ENCODE measurements around the gene METTL5. TPM values are rescaled to one million over a fixed set of nuclear protein-coding genes. Genes with fewer than 3 reads are reported as not detected.
A peak's percentile ranks its signal among the peaks of the same experiment; 100 is the strongest.

The METTL5 gene
- total and polyA plus RNA-seq, 9 of the 15 experiments (the other 6 are each of a cell fraction or from before 2014, with no cell fraction given), result 149 to 471 (median 224) TPM

DNA sequence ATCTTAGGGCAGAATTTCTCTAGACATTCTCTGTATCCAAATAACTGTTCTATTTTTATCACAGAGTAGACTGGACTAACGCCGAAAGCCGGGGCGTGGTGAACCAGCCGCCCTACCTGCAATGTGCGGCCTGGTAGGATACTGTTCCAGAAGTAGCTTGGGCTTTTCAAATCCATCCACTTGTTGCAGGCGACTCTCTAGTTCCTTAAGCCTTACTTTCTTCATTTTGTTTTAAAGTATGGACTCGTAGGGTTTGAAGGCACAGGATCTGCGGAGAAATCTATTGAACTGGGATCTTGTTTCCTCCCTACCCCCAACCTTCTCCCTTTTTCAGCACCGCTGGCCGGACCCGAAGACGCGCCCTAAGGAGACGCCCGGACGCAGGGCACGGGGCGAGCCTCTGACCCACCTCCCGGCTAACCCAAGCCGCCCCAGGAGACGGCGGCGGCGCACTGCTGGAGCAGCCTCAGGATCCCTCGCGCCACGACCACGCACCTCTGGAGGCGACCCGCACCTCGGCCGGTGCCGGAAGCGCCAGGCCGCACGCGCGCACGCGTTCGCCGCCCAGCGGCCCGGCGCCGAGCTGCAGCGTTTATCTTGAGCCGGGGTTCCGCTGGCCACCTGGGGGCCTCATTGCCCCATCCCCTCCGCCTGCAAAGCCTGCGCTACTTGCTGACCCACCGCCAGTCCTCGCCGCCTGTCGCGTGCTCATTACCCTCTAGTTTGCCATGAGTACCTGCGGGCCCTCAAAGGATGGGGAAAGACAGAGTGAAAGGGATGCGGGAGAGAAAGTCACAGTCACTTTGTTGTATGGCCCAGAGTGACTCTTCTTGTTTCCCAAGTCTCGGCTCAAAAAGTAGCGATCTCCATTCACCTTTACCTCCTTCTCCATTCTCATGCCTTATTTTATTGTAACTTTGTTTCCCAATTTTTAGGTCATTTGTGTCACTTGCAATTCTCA lies at the start of gene METTL5 (continued):
- TF ChIP-seq, protein P1, sequence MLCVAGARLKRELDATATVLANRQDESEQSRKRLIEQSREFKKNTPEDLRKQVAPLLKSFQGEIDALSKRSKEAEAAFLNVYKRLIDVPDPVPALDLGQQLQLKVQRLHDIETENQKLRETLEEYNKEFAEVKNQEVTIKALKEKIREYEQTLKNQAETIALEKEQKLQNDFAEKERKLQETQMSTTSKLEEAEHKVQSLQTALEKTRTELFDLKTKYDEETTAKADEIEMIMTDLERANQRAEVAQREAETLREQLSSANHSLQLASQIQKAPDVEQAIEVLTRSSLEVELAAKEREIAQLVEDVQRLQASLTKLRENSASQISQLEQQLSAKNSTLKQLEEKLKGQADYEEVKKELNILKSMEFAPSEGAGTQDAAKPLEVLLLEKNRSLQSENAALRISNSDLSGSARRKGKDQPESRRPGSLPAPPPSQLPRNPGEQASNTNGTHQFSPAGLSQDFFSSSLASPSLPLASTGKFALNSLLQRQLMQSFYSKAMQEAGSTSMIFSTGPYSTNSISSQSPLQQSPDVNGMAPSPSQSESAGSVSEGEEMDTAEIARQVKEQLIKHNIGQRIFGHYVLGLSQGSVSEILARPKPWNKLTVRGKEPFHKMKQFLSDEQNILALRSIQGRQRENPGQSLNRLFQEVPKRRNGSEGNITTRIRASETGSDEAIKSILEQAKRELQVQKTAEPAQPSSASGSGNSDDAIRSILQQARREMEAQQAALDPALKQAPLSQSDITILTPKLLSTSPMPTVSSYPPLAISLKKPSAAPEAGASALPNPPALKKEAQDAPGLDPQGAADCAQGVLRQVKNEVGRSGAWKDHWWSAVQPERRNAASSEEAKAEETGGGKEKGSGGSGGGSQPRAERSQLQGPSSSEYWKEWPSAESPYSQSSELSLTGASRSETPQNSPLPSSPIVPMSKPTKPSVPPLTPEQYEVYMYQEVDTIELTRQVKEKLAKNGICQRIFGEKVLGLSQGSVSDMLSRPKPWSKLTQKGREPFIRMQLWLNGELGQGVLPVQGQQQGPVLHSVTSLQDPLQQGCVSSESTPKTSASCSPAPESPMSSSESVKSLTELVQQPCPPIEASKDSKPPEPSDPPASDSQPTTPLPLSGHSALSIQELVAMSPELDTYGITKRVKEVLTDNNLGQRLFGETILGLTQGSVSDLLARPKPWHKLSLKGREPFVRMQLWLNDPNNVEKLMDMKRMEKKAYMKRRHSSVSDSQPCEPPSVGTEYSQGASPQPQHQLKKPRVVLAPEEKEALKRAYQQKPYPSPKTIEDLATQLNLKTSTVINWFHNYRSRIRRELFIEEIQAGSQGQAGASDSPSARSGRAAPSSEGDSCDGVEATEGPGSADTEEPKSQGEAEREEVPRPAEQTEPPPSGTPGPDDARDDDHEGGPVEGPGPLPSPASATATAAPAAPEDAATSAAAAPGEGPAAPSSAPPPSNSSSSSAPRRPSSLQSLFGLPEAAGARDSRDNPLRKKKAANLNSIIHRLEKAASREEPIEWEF (CRISPR knock-in tag; IDR thresholded peaks at IDR 0.05), result 0 out of 2 replicates have a peak, but pooled peaks have one; percentile 53
- TF ChIP-seq ZFP30 (CRISPR knock-in tag; IDR thresholded peaks at IDR 0.05; ENCODE audit: borderline replicate concordance), result no peak
- TF ChIP-seq ASH1L (IDR thresholded peaks at IDR 0.05; ENCODE audit: borderline replicate concordance, low read depth, partially characterized antibody), result no peak
- TF ChIP-seq ZNF311 (CRISPR knock-in tag; IDR thresholded peaks at IDR 0.05), result no peak
- TF ChIP-seq ZNF146 (CRISPR knock-in tag; IDR thresholded peaks at IDR 0.05; ENCODE audit: unreplicated experiment), result no peak
- peak; percentile 81 for TF ChIP-seq SMAD4 (CRISPR knock-in tag; conservative IDR thresholded peaks at IDR 0.05)
- TF ChIP-seq, protein P2, sequence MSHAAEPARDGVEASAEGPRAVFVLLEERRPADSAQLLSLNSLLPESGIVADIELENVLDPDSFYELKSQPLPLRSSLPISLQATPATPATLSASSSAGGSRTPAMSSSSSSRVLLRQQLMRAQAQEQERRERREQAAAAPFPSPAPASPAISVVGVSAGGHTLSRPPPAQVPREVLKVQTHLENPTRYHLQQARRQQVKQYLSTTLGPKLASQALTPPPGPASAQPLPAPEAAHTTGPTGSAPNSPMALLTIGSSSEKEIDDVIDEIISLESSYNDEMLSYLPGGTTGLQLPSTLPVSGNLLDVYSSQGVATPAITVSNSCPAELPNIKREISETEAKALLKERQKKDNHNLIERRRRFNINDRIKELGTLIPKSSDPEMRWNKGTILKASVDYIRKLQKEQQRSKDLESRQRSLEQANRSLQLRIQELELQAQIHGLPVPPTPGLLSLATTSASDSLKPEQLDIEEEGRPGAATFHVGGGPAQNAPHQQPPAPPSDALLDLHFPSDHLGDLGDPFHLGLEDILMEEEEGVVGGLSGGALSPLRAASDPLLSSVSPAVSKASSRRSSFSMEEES (CRISPR knock-in tag; IDR thresholded peaks at IDR 0.05), result no peak
- no peak for TF ChIP-seq CHD4 (IDR thresholded peaks at IDR 0.05; ENCODE audit: insufficient read depth, insufficient replicate concordance, low read depth, low read length, poor library complexity, severe bottlenecking)
- TF ChIP-seq SMAD2 (IDR thresholded peaks at IDR 0.05; ENCODE audit: low read depth, low read length), result no peak
- TF ChIP-seq CEBPB (tag; IDR thresholded peaks at IDR 0.05), result peak; percentile 52; the same call in 1 of the 2 replicates
- TF ChIP-seq NR4A1 (CRISPR knock-in tag; IDR thresholded peaks at IDR 0.05), result no peak
- TF ChIP-seq NR4A1 (tag; IDR thresholded peaks at IDR 0.05), result no peak
- TF ChIP-seq ZNF175 (CRISPR knock-in tag; IDR thresholded peaks at IDR 0.05; ENCODE audit: low read depth), result no peak; the same call in 1 of the 2 replicates
- no peak for TF ChIP-seq RBM17 (IDR thresholded peaks at IDR 0.05; ENCODE audit: borderline replicate concordance, low read depth, low read length)
- TF ChIP-seq MAZ (CRISPR knock-in tag; conservative IDR thresholded peaks at IDR 0.05 in 1 of 2, IDR thresholded peaks at IDR 0.05 in 1 of 2), result peak; percentile 74 to 89
- TF ChIP-seq, protein P3, sequence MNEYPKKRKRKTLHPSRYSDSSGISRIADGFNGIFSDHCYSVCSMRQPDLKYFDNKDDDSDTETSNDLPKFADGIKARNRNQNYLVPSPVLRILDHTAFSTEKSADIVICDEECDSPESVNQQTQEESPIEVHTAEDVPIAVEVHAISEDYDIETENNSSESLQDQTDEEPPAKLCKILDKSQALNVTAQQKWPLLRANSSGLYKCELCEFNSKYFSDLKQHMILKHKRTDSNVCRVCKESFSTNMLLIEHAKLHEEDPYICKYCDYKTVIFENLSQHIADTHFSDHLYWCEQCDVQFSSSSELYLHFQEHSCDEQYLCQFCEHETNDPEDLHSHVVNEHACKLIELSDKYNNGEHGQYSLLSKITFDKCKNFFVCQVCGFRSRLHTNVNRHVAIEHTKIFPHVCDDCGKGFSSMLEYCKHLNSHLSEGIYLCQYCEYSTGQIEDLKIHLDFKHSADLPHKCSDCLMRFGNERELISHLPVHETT (CRISPR knock-in tag; conservative IDR thresholded peaks at IDR 0.05 in 1 of 2, IDR thresholded peaks at IDR 0.05 in 1 of 2), result no peak
- peak; percentile 97 for TF ChIP-seq L3MBTL2 (IDR thresholded peaks at IDR 0.05)
- peak in 1 of 2 experiments; percentile 19; a peak in 1 of 4 replicates for TF ChIP-seq TRIM24 (IDR thresholded peaks at IDR 0.05)

All from K562 (cell line).